ENCODE data around the gene MGAT5. TPM values are rescaled to one million over a fixed set of nuclear protein-coding genes. Genes with fewer than 3 reads are reported as not detected.

The MGAT5 gene
- total RNA-seq, 3 donors from 2014 or later (not counting 1 experiment from before 2014, with no cell fraction given): 39.7 to 58.2 (median 57.0) TPM

GRCh38 chr2:134278553-134278952 is 24.7 kb downstream of the MGAT5 start:
- Histone ChIP-seq H3K27ac (ENCODE audit: low read length) (no peak overlapping the region), H3K36me3 (ENCODE audit: control insufficient read depth, insufficient read depth, low read length) (no peaks in the 10 kb centered on the region), H3K27me3 (ENCODE audit: control insufficient read depth, insufficient read depth, low read length) (peaks cover 4% of the 10 kb centered on the region), H3K4me1 (ENCODE audit: control insufficient read depth, insufficient read depth, low read length) (peaks cover 31% of the 10 kb centered on the region), H3K9me3 (ENCODE audit: control insufficient read depth, insufficient read depth, low read length) (no peaks in the 10 kb centered on the region), H3K4me3 (ENCODE audit: low read length) (no peak overlapping the region)
- Mint-ChIP-seq H3K4me3 (no peak overlapping the region), H3K36me3 (peaks cover 32% of the 10 kb centered on the region), H3K27ac (no peak overlapping the region), H3K9me3 (no peaks in the 10 kb centered on the region), H3K27me3 (ENCODE audit: low read depth in 2 of 2) (peaks cover 60 to 84% of the 10 kb centered on the region in 2 donors), H3K4me1 (peaks cover 60 to 77% of the 10 kb centered on the region in 2 donors)
- WGBS (ENCODE audit: insufficient coverage): 81% methylated on average over 1 of the region's 1 CpG
- TF ChIP-seq, protein P1, sequence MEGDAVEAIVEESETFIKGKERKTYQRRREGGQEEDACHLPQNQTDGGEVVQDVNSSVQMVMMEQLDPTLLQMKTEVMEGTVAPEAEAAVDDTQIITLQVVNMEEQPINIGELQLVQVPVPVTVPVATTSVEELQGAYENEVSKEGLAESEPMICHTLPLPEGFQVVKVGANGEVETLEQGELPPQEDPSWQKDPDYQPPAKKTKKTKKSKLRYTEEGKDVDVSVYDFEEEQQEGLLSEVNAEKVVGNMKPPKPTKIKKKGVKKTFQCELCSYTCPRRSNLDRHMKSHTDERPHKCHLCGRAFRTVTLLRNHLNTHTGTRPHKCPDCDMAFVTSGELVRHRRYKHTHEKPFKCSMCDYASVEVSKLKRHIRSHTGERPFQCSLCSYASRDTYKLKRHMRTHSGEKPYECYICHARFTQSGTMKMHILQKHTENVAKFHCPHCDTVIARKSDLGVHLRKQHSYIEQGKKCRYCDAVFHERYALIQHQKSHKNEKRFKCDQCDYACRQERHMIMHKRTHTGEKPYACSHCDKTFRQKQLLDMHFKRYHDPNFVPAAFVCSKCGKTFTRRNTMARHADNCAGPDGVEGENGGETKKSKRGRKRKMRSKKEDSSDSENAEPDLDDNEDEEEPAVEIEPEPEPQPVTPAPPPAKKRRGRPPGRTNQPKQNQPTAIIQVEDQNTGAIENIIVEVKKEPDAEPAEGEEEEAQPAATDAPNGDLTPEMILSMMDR (IDR thresholded peaks at IDR 0.05): no peak
- DNase-seq (no peak), ATAC-seq (no peak)
- intact Hi-C loops (cut with micrococcal nuclease): no loop called here

DNA sequence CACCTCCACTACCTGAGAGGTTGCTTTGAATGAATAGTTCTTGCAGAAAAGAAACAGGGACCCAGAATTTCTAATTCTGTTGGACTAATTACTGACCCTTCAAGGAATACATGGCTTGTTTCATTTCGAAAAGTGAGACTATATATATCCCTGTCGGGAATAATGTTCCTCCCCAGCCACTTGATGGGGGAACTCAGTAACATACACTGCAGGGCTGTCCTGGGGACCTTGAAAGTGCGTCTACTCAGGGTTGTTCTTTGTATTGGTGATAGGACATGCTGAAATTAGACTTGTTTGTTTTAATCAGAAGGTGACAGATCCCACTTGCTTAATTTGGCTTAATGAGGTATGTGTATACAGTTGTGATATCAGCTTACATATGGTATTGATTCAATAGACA is 25.5 kb downstream of the MGAT5 start:
- Mint-ChIP-seq H3K4me1 (peaks cover 55 to 75% of the 10 kb centered on the region in 2 donors), H3K9me3 (no peaks in the 10 kb centered on the region), H3K36me3 (peaks cover 25% of the 10 kb centered on the region), H3K27me3 (ENCODE audit: low read depth in 2 of 2) (peaks cover 57 to 82% of the 10 kb centered on the region in 2 donors), H3K27ac (no peak overlapping the region), H3K4me3 (no peak overlapping the region)
- intact Hi-C loops (cut with micrococcal nuclease): no loop called here
- H3K27me3 ChIP-seq (ENCODE audit: control insufficient read depth, insufficient read depth, low read length): peaks cover 7% of the 10 kb centered on the region
- peaks cover 35% of the 10 kb centered on the region for H3K4me1 ChIP-seq (ENCODE audit: control insufficient read depth, insufficient read depth, low read length)
- no peak overlapping the region for H3K4me3 ChIP-seq (ENCODE audit: low read length)
- TF ChIP-seq, protein P1 (IDR thresholded peaks at IDR 0.05): no peak
- no peak for ATAC-seq
- H3K27ac ChIP-seq (ENCODE audit: low read length): no peak overlapping the region
- H3K9me3 ChIP-seq (ENCODE audit: control insufficient read depth, insufficient read depth, low read length): no peaks in the 10 kb centered on the region
- 100% methylated on average over 3 of the region's 3 CpGs for WGBS (ENCODE audit: insufficient coverage)
- H3K36me3 ChIP-seq (ENCODE audit: control insufficient read depth, insufficient read depth, low read length): no peaks in the 10 kb centered on the region
- DNase-seq: no peak

GRCh38 chr2:134280231-134280630 is 26.4 kb downstream of the MGAT5 start:
- no peak for ATAC-seq
- Histone ChIP-seq H3K27ac (ENCODE audit: low read length) (no peak overlapping the region), H3K4me3 (ENCODE audit: low read length) (no peak overlapping the region), H3K4me1 (ENCODE audit: control insufficient read depth, insufficient read depth, low read length) (peaks cover 30% of the 10 kb centered on the region), H3K36me3 (ENCODE audit: control insufficient read depth, insufficient read depth, low read length) (no peaks in the 10 kb centered on the region), H3K27me3 (ENCODE audit: control insufficient read depth, insufficient read depth, low read length) (peaks cover 11% of the 10 kb centered on the region), H3K9me3 (ENCODE audit: control insufficient read depth, insufficient read depth, low read length) (no peaks in the 10 kb centered on the region)
- H3K27ac Mint-ChIP-seq: no peak overlapping the region
- intact Hi-C loops (cut with micrococcal nuclease): no loop called here
- H3K36me3 Mint-ChIP-seq: peaks cover 25% of the 10 kb centered on the region
- peaks cover 46 to 67% of the 10 kb centered on the region in 2 donors for H3K4me1 Mint-ChIP-seq
- no peaks in the 10 kb centered on the region for H3K9me3 Mint-ChIP-seq
- DNase-seq: no peak
- TF ChIP-seq, protein P1 (IDR thresholded peaks at IDR 0.05): no peak
- H3K27me3 Mint-ChIP-seq (ENCODE audit: low read depth in 2 of 2): peaks cover 58 to 76% of the 10 kb centered on the region in 2 donors
- no peak overlapping the region for H3K4me3 Mint-ChIP-seq
- 81% methylated on average over 5 of the region's 5 CpGs for WGBS (ENCODE audit: insufficient coverage)

- Histone ChIP-seq H3K4me3 (ENCODE audit: low read length) (no peak overlapping the region), H3K4me1 (ENCODE audit: control insufficient read depth, insufficient read depth, low read length) (peaks cover 25% of the 10 kb centered on the region), H3K9me3 (ENCODE audit: control insufficient read depth, insufficient read depth, low read length) (no peaks in the 10 kb centered on the region), H3K27ac (ENCODE audit: low read length) (no peak overlapping the region), H3K27me3 (ENCODE audit: control insufficient read depth, insufficient read depth, low read length) (peaks cover 14% of the 10 kb centered on the region), H3K36me3 (ENCODE audit: control insufficient read depth, insufficient read depth, low read length) (no peaks in the 10 kb centered on the region)
- TF ChIP-seq, protein P1 (IDR thresholded peaks at IDR 0.05): no peak
- peaks cover 42 to 65% of the 10 kb centered on the region in 2 donors for H3K4me1 Mint-ChIP-seq
- ATAC-seq: no peak
- H3K4me3 Mint-ChIP-seq: no peak overlapping the region
- intact Hi-C loops (cut with micrococcal nuclease): no loop called here
- WGBS (ENCODE audit: insufficient coverage): 98% methylated on average over 4 of the region's 4 CpGs
- H3K27ac Mint-ChIP-seq: no peak overlapping the region
- H3K9me3 Mint-ChIP-seq: no peaks in the 10 kb centered on the region
- peaks cover 26% of the 10 kb centered on the region for H3K36me3 Mint-ChIP-seq
- DNase-seq: no peak
- H3K27me3 Mint-ChIP-seq (ENCODE audit: low read depth in 2 of 2): peaks cover 60 to 76% of the 10 kb centered on the region in 2 donors
These were observed 26.9 kb downstream of the MGAT5 start for GRCh38 chr2:134280726-134281125.
